Measurements from ENCODE around the gene BHLHA15.

Gene BHLHA15

DNA sequence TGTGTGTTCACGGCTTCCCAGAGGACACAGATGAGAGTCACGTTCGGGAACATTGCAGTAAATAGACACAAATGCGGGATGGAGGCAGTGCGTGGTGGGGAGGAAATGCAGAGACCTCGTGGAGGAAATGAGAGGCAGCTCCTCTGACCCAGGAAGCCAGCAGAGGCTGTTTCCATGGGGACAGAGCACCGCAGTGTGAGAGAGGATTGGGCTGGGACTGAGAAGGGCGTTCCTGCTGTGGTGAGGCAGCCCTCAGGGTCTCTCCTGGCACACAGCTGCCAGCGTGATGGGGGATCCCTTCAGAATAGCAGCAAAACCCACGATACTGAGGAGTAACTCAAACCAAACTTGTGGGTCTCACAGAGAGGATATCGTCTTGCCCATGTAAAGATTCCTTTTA is 21.7 kb upstream of the BHLHA15 start:
- DNase-seq: no peak

GRCh38 chr7:98191668-98192431 is 19.4 kb upstream of the BHLHA15 start:
- no peak for DNase-seq

DNA sequence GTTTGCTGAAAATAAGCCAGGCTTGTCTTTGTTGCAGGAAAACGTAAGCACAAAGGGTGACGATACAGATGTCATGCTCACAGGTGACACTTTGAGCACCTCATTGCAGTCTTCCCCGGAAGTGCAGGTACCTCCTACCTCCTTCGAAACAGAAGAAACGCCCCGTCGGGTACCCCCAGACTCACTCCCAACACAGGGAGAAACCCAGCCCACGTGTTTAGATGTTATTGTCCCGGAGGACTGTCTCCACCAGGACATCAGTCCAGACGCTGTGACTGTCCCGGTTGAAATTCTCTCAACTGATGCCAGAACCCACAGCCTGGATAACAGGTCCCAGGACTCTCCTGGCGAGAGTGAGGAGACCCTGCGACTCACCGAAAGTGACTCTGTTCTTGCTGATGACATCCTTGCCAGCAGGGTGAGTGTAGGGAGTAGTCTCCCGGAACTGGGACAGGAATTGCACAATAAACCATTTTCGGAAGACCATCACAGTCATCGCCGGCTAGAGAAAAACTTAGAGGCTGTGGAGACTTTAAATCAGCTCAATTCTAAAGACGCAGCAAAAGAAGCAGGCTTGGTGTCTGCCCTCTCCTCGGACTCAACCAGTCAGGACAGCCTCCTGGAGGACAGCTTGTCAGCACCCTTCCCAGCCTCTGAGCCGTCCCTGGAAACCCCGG is 18.3 kb upstream of the BHLHA15 start:
- DNase-seq: no peak

DNA sequence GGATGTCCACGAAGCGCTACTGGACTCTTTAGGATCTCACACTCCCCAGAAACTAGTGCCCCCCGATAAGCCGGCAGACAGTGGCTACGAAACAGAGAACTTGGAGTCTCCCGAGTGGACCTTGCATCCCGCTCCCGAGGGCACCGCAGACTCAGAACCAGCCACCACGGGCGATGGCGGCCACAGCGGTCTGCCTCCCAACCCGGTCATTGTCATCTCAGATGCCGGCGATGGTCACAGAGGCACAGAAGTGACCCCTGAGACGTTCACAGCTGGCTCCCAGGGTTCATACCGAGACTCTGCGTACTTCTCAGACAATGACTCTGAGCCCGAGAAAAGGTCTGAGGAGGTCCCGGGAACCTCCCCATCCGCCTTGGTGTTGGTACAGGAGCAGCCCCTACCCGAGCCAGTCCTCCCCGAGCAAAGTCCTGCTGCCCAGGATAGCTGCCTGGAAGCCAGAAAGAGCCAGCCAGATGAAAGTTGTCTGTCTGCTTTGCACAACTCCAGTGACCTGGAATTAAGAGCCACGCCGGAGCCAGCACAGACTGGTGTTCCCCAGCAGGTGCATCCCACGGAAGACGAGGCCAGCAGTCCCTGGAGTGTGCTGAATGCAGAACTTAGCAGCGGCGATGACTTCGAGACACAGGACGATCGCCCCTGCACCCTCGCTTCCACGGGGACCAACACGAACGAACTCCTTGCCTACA is 17.6 kb upstream of the BHLHA15 start:
- DNase-seq: no peak

DNA sequence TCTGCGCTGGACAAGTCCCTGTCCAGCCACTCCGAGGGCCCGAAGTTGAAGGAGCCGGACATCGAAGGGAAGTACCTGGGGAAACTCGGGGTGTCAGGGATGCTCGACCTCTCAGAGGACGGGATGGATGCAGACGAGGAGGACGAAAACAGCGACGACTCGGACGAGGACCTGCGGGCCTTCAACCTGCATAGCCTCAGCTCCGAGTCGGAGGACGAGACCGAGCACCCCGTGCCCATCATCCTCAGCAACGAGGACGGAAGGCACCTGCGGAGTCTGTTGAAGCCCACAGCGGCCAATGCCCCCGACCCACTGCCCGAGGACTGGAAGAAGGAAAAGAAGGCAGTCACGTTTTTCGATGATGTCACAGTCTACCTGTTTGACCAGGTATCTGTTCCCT is 17.1 kb upstream of the BHLHA15 start:
- DNase-seq: no peak

DNA sequence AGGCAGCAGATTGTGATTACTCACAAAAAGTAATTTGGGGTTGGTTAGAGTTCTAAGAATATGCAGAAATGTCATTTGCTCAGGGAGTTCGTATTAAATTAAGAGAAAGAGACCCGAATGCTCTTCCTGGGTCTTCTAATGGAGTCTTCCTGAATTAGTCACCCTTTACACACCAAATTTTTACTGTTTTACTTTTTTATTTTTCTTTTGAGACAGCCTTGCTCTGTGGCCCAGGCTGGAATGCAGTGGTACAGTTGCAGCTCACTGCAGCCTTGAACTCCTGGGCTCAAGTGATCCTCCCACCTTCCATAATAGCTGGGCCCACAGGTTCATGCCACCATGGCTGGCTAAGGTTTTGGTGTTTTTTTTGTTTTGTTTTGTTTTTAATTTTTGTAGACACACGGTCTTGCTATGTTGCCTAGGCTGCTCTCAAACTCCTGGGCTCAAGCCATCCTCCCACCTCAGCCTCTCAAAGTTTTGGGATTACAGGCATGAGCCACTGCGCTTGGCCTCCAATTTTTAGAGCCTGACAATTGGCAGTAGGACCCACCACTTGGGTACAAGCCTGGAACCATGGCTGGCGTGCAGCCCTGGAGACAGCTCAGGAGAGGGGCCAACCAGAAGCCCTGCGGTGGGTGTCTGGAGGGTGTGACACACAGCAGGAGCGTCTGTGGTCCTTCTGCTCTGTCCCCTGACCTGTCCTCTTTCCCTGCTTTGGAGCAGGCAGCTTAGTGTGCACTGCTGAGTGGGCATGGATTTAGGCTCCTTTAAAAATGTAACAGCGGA is 16.4 kb upstream of the BHLHA15 start:
- no peak for DNase-seq

- no peak for DNase-seq
Observed at GRCh38 chr7:98196706-98197605, 14.3 kb upstream of the BHLHA15 start.

DNA sequence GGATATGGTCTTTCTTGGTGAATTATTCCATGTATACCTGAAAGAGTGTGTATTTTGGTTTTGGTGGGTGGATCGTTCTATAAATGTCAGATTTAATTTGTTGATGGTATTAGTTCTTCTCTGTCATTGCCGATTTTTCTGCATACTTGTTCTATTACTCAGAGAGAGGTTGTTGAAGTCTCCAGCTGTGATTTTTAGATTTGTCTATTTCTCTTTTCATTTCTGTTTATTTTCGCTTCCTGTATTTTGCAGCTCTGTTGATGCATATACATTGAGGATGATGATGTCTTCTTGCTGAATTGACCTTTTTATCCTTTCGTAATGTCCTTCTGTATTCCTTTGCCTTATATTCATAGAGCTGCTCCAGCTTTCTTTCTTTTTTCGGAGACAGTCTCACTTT is 12.1 kb upstream of the BHLHA15 start:
- DNase-seq: no peak

GRCh38 chr7:98200364-98200763 is 10.9 kb upstream of the BHLHA15 start:
- no peak for DNase-seq

DNA sequence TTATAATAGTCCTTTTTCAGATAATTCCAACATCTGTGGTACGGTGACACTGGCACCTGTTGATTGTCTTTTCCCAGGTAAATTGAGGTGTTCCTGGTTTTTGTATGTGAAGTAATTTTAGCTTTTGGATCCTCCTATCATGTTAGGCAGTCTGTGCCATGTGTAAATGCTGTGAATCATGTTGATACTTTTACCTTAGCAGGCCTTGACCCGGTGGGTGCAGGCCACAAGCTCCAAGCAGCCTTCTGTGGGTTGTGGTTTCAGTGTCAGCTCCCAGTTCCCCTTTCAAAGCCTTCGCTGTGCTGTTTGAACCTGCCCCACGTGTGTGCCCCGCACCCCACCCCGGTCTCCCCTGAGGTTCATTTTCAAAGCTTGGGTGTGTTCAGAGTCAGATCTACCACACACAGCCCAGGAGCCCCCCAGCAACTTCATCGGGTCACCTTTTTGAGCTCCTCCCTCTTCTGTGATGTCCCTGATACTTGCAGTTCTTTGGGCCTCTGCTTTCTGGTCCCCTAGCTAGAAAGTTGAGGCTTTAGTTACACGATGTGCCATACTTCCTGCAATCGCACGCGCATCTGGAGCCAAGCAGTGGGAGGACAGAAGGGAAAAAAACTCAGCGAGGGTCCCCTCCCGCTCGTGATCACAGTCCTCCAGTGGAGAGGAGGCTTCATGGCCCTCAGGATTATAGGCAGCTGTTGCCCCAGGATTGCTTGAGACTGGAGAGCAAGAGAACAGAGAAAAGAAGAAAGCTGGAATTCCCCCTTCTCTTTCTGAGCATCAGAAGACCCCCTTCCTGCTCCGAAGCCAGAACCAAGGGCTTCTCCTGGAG is 8.7 kb upstream of the BHLHA15 start:
- peak; percentile 67 to 82 for DNase-seq

DNA sequence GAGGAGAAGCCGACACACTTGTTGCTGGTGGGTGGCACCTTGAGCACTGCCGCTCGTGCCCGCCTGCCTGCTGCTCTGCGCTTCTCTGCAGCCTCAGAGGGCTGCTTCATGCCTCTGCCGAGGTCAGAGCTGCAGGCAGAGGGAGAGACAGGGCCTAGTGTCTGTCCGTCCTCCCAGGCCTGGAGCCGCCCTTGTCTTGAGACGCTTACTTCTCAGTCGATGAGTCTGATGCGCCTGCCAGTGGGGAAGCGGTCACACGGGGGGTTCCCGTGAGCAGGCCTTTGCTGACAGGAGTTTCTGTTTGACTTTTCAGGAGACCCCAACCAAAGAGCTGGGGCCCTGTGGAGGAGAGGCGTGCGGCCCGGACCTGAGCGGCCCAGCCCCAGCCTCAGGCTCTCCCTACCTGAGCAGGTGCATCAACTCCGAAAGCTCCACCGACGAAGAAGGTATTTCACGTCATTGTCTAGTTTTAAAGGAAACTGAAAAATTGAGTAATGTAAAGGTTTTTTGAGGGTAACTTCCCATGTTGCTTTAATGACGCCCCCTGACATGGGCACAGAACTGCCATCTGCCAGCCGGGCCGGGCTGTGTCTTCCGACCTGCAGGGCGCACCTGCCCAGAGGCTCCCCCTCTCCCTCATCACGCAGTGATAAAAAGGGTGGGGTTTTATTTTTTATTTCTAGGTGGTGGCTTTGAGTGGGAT is 7.8 kb upstream of the BHLHA15 start:
- DNase-seq: no peak

- no peak for DNase-seq
Observed at GRCh38 chr7:98203964-98204605, 7.2 kb upstream of the BHLHA15 start.

- no peak for DNase-seq
Observed at GRCh38 chr7:98204670-98205069, 6.6 kb upstream of the BHLHA15 start.

GRCh38 chr7:98205162-98205845 is 5.9 kb upstream of the BHLHA15 start:
- DNase-seq: no peak

DNA sequence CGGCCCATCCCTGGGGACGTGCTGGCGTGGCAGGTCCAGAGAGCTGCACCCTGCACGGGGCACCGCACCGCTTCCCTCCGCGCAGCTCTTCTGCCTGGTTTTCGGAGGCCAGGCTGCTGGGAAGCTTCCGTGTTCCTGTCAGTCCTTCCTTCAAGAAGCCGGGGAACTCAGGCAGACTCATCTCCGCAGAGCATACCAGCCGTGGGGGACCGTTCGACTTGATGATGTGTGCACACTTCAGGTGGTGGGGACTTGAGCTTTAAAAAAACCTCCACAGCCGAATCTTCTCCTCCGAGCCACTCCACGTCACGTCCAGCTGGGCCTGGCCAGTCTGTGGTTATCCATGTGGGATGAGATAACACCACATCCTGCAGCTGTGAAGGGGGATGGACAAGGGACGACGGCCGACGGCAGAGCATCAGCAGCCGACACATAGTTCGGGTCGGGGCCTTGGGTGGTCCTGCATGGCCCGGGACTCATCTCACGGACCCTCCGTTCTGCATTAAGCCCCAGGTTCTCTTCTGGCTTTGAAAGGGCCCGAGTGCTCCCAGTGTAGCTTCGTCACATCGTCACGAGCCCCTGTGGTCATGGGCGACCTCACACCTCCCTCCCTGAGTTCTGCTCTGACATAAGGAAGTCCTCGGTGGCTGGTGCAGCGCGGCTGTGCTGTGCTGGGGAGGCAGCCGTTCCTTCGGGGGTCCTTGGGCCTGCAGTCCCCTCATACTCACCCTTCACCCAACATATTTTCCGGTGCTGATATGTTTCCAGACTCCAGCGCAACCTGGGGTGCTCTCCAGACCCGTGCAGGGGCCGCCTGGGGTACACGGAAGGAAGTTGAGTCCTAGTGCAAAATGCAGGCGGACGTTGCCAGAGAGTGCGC is 4.5 kb upstream of the BHLHA15 start:
- no peak for DNase-seq

DNA sequence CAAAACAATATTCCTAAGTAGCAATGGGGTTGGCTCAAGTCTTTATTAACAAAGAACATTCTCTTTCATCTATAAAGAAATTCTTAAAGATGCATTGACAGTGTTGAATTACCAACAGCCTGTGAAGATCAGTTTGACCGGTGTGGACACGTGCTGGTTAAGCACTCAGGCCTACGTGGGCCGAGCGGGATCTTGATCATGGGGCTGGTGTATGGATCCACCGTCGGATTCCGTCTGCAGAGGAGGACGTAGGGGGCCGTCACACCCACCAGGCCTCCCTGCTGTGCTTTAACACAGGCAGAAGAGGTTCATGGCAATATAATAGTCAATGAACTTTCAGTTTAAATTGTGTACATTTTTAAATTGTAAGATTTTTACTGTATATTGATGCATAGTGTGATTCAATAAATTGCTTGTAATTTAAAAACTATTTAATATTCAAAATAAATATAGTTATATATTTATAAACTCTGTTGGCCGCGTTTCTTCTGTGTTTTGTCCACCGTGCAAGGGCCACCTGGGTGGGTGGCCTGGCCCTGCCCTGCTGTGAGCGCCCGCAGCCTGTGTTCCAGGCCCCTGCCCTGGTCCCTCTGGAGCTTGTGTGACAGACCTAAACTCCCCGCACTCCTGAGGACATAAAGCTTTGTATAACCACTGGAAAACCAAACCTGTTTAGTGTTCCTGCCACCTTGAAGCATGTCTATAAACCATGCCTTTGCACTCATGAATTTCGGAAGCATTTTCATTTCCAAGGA is 1.9 kb upstream of the BHLHA15 start:
- no peak for DNase-seq

GRCh38 chr7:98210513-98211220 is 572 bp upstream of the BHLHA15 start:
- peak in 1 of 2 donors; percentile 1 for DNase-seq

All from CD4-positive, alpha-beta T cell treated with Interleukin-4 for 1 hour (primary cell).